NCI-H748 (cell line): Measurements from ENCODE around the gene CNDP1.
"Not testable (repeated sequence)": the region's sequence is repeated elsewhere in the genome, so short reads cannot be mapped to it uniquely, and the experiment has no call there.

ENCODE experiments used
- DNase-seq: peaks from one replicate; lab custom pipeline; 2025; ENCODE audit not compliant: unreplicated experiment; lab: John Stamatoyannopoulos, UW

The CNDP1 gene

DNA sequence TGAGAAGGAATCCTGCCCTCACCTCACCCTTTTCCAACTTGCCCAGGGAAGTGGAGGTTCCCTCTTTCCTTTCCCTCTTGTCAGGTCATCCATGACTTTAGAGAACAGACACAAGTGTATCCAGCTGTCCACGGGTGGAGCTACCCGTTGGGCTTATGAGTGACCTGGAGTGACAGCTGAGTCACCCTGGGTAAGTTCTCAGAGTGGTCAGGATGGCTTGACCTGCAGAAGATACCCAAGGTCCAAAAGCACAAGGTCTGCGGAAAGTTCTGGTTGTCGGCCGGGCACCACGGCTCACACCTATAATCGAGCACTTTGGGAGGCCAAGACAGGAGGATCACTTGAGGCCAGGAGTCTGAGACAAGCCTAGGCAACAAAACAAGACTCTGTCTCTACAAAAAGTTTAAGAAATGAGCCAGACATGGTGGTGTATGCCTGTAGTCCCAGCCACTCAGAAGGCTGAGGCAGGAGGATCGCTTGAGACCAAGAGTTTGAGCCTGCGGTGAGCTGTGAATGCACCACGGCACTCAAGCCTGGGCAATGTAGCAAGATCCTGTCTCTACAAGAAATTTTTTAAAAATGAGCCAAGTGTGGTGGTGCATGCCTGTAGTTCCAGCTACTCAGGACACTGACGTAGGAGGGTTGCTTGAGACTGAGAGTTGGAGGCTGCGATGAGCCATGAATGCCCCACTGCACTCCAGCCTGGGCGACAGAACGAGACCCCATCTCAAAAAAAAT lies 14.0 kb upstream of the CNDP1 start:
- no peak for DNase-seq

DNA sequence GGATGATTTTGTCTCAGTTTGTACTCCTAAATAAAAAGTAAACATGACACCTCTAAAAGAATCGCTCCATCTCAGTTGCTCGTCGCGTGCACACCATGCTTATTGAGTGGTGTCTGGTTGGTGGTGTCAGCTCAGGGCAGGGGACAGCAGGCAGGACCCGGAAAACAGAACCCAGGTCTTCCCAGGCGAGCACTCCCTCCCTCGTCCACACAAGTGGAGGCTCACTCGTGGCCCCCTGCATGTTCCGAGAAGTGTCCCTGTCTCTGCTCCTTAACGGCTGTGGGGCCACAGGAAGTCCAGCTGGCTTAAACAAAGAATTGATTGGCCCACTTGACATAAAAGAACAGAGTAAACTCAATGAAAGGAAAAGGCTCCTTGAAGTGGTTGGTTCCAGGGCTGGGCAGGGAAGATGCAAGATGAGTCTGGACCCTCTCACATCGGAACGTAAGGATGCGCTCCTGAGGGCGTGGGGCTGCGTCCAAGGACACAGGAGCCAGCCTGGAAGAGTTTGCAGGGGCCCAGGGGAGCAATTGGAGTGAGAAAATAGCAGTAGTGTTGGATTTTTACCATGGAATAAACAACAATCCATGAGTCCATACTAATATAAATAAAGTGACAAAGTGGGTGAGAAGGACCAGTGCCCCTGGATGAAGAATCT lies 13.1 kb upstream of the CNDP1 start:
- DNase-seq = no peak

GRCh38 chr18:74522635-74523548 lies 11.4 kb upstream of the CNDP1 start:
- DNase-seq = no peak

DNA sequence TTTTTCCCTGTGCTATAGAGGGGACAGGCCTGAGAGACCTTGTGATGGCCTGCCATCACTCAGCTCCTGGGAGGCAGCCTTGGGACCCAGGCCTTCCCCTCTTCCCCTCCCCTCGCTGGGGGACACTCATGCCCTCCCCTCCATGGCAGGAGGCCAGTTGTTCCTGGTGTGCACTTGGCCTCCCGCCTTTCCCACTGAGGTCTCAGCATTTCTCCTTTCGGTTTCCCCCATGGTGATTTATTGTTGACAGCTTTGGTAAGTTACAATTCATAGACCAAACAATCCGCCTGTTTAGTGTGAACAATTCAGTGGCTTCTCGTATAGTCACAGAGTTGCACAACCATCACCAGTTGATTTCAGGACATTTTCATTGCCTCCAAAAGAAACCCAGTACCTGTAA lies 10.2 kb upstream of the CNDP1 start:
- no peak for DNase-seq

GRCh38 chr18:74524915-74525314 lies 9.4 kb upstream of the CNDP1 start:
- not testable (repeated sequence) for DNase-seq

- no peak for DNase-seq
Measured at GRCh38 chr18:74525741-74526140, 8.6 kb upstream of the CNDP1 start.

DNA sequence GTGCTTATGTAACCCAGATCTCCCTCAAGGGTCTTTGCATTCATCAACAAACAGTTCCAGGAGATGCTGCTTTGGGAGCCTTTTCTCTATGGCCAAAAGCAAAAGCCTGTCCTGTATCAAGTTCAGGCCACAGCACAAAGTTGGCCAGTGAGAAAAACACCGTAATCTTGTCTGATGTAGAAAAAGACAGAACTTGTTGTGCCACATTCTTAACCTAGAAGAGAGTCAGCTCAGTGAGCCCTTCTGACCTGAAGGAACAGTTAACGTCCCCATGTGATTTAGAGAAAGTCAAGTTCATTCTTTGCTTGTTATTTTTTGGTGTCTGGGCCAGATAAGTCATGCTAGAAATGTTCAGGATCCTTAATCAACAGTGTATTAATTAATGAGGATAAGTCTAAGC lies 7.8 kb upstream of the CNDP1 start:
- DNase-seq = no peak

GRCh38 chr18:74528478-74528877 lies 5.8 kb upstream of the CNDP1 start:
- DNase-seq = no peak

- no peak for DNase-seq
Measured at GRCh38 chr18:74528913-74529312, 5.4 kb upstream of the CNDP1 start.

DNA sequence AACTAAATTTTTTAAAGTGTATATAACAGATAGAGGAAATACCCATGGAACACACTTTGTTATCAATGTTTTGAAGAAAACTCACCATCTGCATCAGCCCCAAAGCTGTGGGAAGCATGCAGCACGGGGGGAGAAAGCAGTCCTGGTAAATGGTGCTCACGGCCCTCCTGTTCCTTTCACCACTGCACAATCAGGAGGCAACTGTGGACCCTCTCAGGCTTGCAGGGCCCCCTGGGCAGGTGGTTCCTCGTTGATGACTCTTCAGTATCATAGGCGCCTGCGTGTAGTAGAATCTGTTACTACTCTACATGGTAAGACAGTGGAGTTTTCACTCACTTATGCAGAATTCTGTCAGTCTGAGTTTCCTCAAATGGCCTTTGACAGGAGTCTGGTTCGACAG lies 4.9 kb upstream of the CNDP1 start:
- DNase-seq = no peak

GRCh38 chr18:74529811-74530583 lies 4.3 kb upstream of the CNDP1 start:
- DNase-seq = no peak

GRCh38 chr18:74530584-74530862 lies 3.8 kb upstream of the CNDP1 start:
- no peak for DNase-seq

DNA sequence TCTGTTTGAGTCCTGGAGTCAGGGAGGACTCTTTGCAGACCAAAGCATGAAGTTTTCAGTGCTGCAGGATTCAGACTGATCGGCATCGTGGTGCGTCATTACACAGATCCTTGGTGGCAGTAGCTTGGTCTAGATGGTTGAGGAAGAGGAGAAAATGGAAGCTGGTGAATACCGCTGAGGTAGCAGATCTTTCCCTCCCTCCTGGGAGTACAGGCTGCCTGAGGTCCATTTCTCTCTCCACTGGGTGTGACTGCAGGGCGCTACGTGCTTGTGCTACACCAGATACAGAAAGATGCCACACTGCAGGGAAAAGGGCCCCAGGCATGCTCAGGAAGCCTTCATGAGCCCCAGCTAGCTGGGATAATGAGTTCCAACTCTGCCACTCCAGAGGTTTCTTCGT lies 3.3 kb upstream of the CNDP1 start:
- DNase-seq = no peak

DNA sequence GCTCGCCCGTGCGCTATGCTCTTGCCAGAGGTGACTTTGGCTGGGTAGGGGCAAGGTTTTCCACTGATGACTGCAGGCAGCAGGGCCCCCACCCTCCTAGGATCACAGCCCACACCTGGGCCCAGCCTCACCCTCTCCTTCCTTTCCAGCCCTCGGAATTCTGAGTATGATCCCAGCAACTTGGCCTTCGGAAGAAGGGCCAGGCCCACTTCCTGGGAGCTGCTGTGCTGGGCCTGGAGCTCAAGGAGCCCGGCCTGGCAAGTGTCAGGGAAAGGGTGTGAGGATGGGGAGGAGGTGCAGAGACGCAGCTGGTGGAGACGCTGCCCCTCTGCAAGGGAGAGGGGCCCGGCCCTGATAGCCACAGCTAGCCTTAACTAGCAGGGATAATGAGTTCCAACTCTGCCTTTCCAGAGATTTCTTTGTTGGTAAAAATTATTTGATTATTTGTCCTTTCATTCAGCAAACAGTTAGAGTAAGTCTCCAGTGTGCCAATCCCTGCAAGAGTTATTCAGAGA lies 1.7 kb upstream of the CNDP1 start:
- DNase-seq = no peak

DNA sequence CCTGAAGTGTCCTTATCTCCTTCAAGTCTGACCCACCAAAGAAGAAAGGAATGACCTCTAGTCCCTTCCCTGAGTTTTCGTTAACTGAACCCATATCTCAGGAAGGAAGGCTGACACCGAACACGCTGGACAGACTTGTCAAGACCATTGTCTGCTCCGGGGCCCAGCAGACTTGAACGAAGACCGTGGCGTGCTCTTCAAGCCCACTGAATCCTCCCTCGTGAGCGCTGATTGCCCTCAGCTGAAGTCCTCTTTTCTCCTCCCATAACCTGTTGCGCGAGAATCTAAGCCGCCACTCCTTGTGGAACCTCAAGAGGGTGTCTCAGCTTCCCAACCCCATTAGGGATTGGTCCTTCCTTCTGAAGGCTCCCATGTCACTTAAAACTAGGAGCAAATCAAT lies 634 bp upstream of the CNDP1 start:
- no peak for DNase-seq

- peak; percentile 30 for DNase-seq
Measured at GRCh38 chr18:74534981-74535649, 815 bp downstream of the CNDP1 start.

GRCh38 chr18:74539289-74539688 lies 5.0 kb downstream of the CNDP1 start:
- no peak for DNase-seq

DNA sequence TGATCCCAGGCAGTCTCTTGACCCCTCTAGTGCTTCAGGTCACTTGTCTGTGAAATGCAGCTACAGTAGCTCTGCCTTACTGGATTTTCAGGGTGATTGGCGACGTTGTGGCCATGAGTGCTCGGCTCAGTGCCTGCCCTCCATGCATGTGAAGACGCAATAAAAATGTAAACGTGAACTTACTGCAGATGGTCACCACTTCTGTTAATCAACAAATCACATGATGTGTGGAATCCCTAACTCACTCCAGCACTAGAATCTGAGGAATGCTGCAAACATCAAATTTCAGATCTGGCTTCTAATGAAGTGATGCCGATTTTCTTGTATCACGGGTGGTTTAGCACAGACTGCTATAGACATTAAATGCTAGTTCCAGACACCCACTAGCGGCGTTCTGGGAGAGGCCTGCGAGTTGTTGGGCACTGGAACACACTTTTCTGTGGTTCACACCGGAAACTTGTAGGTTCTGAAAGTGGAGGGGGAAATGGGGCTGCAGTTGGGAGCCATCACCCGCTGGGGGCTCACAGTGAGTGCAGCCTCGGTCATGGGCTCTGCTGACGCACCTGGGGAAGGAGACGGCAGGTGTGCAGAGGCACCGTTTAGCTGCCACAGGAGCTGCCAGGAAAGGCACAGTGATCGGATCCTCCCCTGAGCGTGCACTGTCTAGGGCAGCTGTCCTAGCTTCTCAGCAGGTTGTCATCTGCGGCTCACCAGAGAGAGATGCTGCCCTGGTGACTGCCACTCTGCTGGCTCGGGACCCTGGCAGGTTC lies 6.5 kb downstream of the CNDP1 start:
- no peak for DNase-seq

- DNase-seq = no peak
Measured at GRCh38 chr18:74541703-74542555, 7.6 kb downstream of the CNDP1 start.
